Karpas-422 (cell line): ENCODE data around the gene KIR3DL3. TPM values are rescaled to one million over a fixed set of nuclear protein-coding genes. Genes with fewer than 3 reads are reported as not detected.
"Not testable (repeated sequence)": the region's sequence is repeated elsewhere in the genome, so short reads cannot be mapped to it uniquely, and the experiment has no call there.

Experiments
- DNase-seq: peaks from one replicate; pipeline ENCODE4 v3.0.0-alpha.2; 2015
- H2AFZ ChIP-seq: fragments of 200-600 bp; sonication (generic); 2 replicates; pipeline ENCODE4 v1.6.1; 2014; ENCODE audit warnings: antibody characterized with exemption, low read length, mixed read lengths
- H3K27ac ChIP-seq: fragments of 200-600 bp; sonication (generic); 2 replicates; pipeline ENCODE4 v1.5.1; 2014; ENCODE audit warnings: mild to moderate bottlenecking, low read length, moderate library complexity
- H3K27me3 ChIP-seq: fragments of 200-600 bp; sonication (generic); 2 replicates; pipeline ENCODE4 v1.6.1; 2014; ENCODE audit warnings: low read length, mixed read lengths
- H3K36me3 ChIP-seq: fragments of 200-600 bp; sonication (generic); 2 replicates; pipeline ENCODE4 v1.6.1; 2014; ENCODE audit warnings: low read length, mixed read lengths; ENCODE audit not compliant: insufficient read depth
- H3K4me1 ChIP-seq: fragments of 200-600 bp; sonication (generic); 2 replicates; pipeline ENCODE4 v1.6.1; 2014; ENCODE audit warnings: mild to moderate bottlenecking, low read length, mixed read lengths
- H3K4me2 ChIP-seq: fragments of 200-600 bp; sonication (generic); 2 replicates; pipeline ENCODE4 v1.6.1; 2014; ENCODE audit warnings: low read length, low read depth, mild to moderate bottlenecking; ENCODE audit not compliant: poor library complexity, severe bottlenecking
- H3K4me3 ChIP-seq: fragments of 200-600 bp; sonication (generic); 2 replicates; pipeline ENCODE4 v1.5.1; 2014; ENCODE audit warnings: mild to moderate bottlenecking, antibody characterized with exemption, low read length, mixed read lengths
- H3K79me2 ChIP-seq: fragments of 200-600 bp; sonication (generic); 2 replicates; pipeline ENCODE4 v1.6.1; 2014; ENCODE audit warnings: mild to moderate bottlenecking, low read length, mixed read lengths
- H3K9ac ChIP-seq: fragments of 200-600 bp; sonication (generic); 2 replicates; pipeline ENCODE4 v1.6.0; 2014; ENCODE audit warnings: low read length
- H3K9me2 ChIP-seq: fragments of 200-600 bp; sonication (generic), shearing (Covaris generic); replicated peaks from 2 replicates; pipeline ENCODE4 v1.6.0; 2014; ENCODE audit warnings: mild to moderate bottlenecking, low read length, moderate library complexity; ENCODE audit not compliant: insufficient read depth
- H3K9me3 ChIP-seq: fragments of 300-700, 200-600 bp; sonication (generic); 2 replicates; pipeline ENCODE4 v1.6.1; 2014; ENCODE audit warnings: low read length, mixed read lengths
- H4K20me1 ChIP-seq: fragments of 200-600 bp; sonication (generic); 2 replicates; pipeline ENCODE4 v1.6.1; 2014; ENCODE audit warnings: mild to moderate bottlenecking, antibody characterized with exemption, low read length, low read depth; ENCODE audit not compliant: insufficient read depth
- total RNA-seq: library from RNA; depleted of rRNA; stranded (reverse); fragments of >200 nt; shearing (Covaris generic); gene quantifications from 2 replicates; pipeline ENCODE4 v1.2.3, GENCODE V29; 2014; ENCODE audit warnings: low replicate concordance

Gene KIR3DL3
- total RNA-seq, 1 experiment from 2014 or later, result not detected

DNA sequence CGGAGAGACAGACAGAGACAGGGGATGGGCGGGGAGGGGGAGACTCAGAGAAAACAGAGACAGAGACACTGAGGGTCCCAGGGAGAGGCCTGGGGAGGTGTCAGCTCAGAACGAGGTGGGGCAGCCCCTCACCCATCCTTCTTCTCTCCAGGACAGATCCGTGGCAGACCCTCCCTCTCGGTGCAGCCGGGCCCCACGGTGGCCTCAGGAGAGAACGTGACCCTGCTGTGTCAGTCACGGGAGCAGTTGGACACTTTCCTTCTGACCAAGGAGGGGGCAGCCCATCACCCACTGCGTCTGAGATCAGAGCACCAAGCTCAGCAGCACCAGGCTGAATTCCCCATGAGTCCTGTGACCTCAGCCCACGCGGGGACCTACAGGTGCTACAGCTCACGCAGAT is 14.3 kb upstream of the KIR3DL3 start:
- not testable (repeated sequence) for H4K20me1 ChIP-seq, H3K4me2 ChIP-seq, H3K27ac ChIP-seq, H2AFZ ChIP-seq, H3K4me3 ChIP-seq, H3K79me2 ChIP-seq, H3K27me3 ChIP-seq, H3K9me2 ChIP-seq, H3K9me3 ChIP-seq, H3K36me3 ChIP-seq, H3K9ac ChIP-seq, H3K4me1 ChIP-seq, DNase-seq

DNA sequence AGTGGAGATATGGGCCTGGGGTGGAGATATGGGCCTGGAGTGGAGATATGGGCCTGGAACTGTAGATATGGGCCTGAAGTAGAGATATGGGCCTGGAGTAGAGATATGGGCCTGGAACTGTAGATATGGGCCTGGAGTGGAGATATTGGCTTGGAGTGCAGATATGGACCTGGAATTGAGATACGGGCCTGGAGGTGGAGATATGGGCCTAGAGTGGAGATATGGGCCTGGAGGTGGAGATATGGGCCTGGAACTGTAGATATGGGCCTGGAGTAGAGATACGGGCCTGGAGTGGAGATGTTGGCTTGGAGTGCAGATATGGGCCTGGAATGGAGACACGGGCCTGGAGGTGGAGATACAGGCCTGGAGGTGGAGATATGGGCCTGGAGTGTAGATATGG is 402 bp downstream of the KIR3DL3 start:
- H3K4me2 ChIP-seq, result no peak overlapping the region
- H3K9me2 ChIP-seq, result no peaks in the 10 kb centered on the region
- H3K9me3 ChIP-seq, result no peaks in the 10 kb centered on the region
- H4K20me1 ChIP-seq, result no peaks in the 10 kb centered on the region
- H3K4me1 ChIP-seq, result no peaks in the 10 kb centered on the region
- H3K4me3 ChIP-seq, result no peak overlapping the region
- no peak overlapping the region for H2AFZ ChIP-seq
- no peaks in the 10 kb centered on the region for H3K79me2 ChIP-seq
- no peak overlapping the region for H3K27ac ChIP-seq
- peak; percentile 31 for DNase-seq
- H3K9ac ChIP-seq, result no peak overlapping the region
- H3K27me3 ChIP-seq, result no peaks in the 10 kb centered on the region
- no peaks in the 10 kb centered on the region for H3K36me3 ChIP-seq

DNA sequence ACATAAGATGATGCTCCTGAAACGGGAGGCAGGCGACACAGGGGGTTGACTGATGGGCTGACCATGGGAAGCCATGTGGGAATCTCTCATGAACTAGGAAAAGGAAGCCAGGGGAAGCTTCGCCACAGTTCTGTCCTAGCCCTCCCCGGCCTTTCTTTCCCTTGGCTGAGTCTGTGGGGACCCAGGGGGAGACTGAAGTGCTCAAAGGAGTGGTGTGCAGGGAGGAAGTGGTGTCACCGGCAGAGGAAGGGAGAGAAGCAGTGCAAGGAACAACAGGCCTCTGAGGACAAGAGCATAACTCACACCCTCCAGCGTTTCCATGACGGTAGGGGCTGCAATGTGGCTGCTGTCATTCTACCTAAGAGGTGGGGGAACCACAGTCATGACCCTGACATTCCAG is 1.1 kb downstream of the KIR3DL3 start:
- H4K20me1 ChIP-seq, result no peaks in the 10 kb centered on the region
- H3K36me3 ChIP-seq, result no peaks in the 10 kb centered on the region
- H3K4me3 ChIP-seq, result no peak overlapping the region
- H3K79me2 ChIP-seq, result no peaks in the 10 kb centered on the region
- H3K27ac ChIP-seq, result no peak overlapping the region
- no peaks in the 10 kb centered on the region for H3K9me3 ChIP-seq
- peak; percentile 37 for DNase-seq
- no peaks in the 10 kb centered on the region for H3K27me3 ChIP-seq
- H3K4me2 ChIP-seq, result no peak overlapping the region
- no peaks in the 10 kb centered on the region for H3K4me1 ChIP-seq
- H3K9me2 ChIP-seq, result no peaks in the 10 kb centered on the region
- H3K9ac ChIP-seq, result no peak overlapping the region
- H2AFZ ChIP-seq, result no peak overlapping the region

DNA sequence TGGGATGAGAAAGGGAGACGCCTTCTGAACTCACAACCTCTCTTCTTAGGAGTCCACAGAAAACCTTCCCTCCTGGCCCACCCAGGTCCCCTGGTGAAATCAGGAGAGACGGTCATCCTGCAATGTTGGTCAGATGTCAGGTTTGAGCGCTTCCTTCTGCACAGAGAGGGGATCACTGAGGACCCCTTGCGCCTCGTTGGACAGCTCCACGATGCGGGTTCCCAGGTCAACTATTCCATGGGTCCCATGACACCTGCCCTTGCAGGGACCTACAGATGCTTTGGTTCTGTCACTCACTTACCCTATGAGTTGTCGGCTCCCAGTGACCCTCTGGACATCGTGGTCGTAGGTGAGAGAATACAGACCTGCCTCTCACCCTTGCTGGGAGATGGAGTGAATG is 3.3 kb downstream of the KIR3DL3 start:
- Histone ChIP-seq H3K4me1 (peaks cover 13% of the 10 kb centered on the region), H2AFZ (no peak overlapping the region), H3K9me3 (no peaks in the 10 kb centered on the region), H3K79me2 (no peaks in the 10 kb centered on the region), H3K27me3 (peaks cover 6% of the 10 kb centered on the region; the same call in 1 of the 2 replicates), H3K4me3 (no peak overlapping the region), H3K4me2 (no peak overlapping the region), H3K27ac (no peak overlapping the region), H3K9me2 (no peaks in the 10 kb centered on the region), H3K36me3 (no peaks in the 10 kb centered on the region), H4K20me1 (no peaks in the 10 kb centered on the region), H3K9ac (no peak overlapping the region)
- peak; percentile 34 for DNase-seq

DNA sequence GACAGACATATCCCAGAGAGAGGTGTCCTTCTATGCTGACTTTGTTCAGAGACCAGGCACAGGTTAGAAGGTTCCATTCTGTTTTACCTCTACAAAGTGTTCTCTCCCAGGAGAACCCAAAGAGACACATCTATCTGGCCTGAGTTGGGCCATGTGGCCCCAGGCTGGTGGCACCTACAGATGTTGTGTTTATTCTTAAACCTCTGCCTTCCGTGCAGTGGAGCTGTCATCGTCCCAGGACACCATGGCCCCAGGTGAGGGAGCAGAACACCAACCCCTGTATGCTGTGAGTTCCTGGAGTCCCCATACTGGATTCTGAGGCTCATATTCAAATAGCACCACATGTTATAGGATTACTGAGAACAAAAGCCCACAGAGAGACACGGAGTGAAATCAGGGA is 3.9 kb downstream of the KIR3DL3 start:
- H3K9ac ChIP-seq, result no peak overlapping the region
- H3K27me3 ChIP-seq, result peaks cover 6% of the 10 kb centered on the region; the same call in 1 of the 2 replicates
- H3K9me2 ChIP-seq, result no peaks in the 10 kb centered on the region
- no peak overlapping the region for H2AFZ ChIP-seq
- no peaks in the 10 kb centered on the region for H3K79me2 ChIP-seq
- no peak overlapping the region for H3K27ac ChIP-seq
- no peaks in the 10 kb centered on the region for H4K20me1 ChIP-seq
- peaks cover 13% of the 10 kb centered on the region for H3K4me1 ChIP-seq
- no peak for DNase-seq
- H3K36me3 ChIP-seq, result no peaks in the 10 kb centered on the region
- no peak overlapping the region for H3K4me2 ChIP-seq
- H3K9me3 ChIP-seq, result no peaks in the 10 kb centered on the region
- H3K4me3 ChIP-seq, result no peak overlapping the region

DNA sequence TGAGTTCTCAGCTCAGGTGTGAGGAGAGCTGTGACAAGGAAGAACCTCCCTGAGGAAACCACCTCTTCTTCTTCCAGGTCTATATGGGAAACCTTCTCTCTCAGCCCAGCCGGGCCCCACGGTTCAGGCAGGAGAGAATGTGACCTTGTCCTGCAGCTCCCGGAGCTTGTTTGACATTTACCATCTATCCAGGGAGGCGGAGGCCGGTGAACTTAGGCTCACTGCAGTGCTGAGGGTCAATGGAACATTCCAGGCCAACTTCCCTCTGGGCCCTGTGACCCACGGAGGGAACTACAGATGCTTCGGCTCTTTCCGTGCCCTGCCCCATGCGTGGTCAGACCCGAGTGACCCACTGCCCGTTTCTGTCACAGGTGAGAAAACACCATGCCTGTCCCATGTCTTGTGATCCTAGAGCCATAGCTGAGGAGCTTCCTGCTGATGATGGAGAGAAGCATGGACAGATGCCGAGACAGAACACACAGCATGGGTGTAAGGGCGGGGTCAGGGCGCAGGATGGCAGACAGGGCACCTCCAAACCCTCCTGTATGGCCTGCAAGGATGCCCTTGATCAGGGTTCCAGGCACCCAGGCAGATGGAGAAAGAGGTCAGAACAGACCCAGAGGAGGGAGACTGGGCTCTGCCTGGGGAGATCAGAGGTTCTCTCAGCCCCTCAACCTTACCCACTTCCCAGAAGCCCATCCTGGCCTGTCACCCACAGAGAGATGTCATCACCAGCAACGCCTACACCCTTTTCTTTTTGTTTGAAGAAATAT is 5.4 kb downstream of the KIR3DL3 start:
- no peak overlapping the region for H3K9ac ChIP-seq
- H3K36me3 ChIP-seq, result no peaks in the 10 kb centered on the region
- H3K9me3 ChIP-seq, result no peaks in the 10 kb centered on the region
- H3K27ac ChIP-seq, result no peak overlapping the region
- H3K27me3 ChIP-seq, result peaks cover 6% of the 10 kb centered on the region; the same call in 1 of the 2 replicates
- H3K4me3 ChIP-seq, result no peak overlapping the region
- DNase-seq, result no peak
- H2AFZ ChIP-seq, result no peak overlapping the region
- no peak overlapping the region for H3K4me2 ChIP-seq
- no peaks in the 10 kb centered on the region for H3K9me2 ChIP-seq
- H3K79me2 ChIP-seq, result no peaks in the 10 kb centered on the region
- peaks cover 13% of the 10 kb centered on the region for H3K4me1 ChIP-seq
- H4K20me1 ChIP-seq, result no peaks in the 10 kb centered on the region

DNA sequence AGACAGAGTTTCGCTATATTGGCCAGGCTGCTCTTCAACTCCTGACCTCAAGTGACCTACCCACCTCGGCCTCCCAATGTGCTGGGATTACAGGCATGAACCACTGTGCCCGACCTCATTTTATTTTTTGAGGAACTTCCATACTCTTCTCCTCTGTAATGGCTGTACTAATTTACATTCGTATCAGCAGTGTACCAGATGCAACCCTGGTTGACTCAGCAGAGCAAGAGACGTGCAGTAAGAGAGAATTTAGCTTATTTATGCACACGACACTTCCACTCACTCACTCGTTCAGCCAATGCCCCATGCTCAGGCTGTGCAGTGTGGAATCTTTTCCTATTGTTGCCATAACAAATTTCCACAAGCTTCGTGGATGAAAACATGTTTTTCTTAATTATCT is 6.9 kb downstream of the KIR3DL3 start:
- no peaks in the 10 kb centered on the region for H4K20me1 ChIP-seq
- H3K79me2 ChIP-seq, result no peaks in the 10 kb centered on the region
- peak overlapping the region; percentile 87; the same call in 1 of the 2 replicates for H2AFZ ChIP-seq
- no peaks in the 10 kb centered on the region for H3K36me3 ChIP-seq
- peak overlapping the region; percentile 22; the same call in 1 of the 2 replicates for H3K9ac ChIP-seq
- no peaks in the 10 kb centered on the region for H3K9me2 ChIP-seq
- peak overlapping the region; percentile 18; the same call in 1 of the 2 replicates for H3K4me3 ChIP-seq
- peaks cover 13% of the 10 kb centered on the region for H3K4me1 ChIP-seq
- H3K4me2 ChIP-seq, result peak overlapping the region; percentile 44
- no peaks in the 10 kb centered on the region for H3K9me3 ChIP-seq
- DNase-seq, result peak; percentile 77
- no peak overlapping the region for H3K27ac ChIP-seq
- peaks cover 6% of the 10 kb centered on the region; the same call in 1 of the 2 replicates for H3K27me3 ChIP-seq

DNA sequence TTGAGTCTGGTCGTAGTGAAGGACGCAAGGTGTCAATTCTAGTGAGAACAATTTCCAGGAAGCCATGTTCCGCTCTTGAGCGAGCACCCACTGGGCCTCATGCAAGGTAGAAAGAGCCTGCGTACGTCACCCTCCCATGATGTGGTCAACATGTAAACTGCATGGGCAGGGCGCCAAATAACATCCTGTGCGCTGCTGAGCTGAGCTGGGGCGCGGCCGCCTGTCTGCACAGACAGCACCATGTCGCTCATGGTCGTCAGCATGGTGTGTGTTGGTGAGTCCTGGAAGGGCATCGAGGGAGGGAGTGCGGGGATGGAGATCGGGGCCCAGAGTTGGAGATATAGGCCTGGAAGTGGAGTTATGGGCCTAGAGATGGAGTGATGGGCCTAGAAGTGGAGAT is 14.1 kb downstream of the KIR3DL3 start, which contains the start of gene KIR2DL3:
TSS of gene KIR2DL3 (plus strand) at position 208 of the 400 bp plus-strand sequence. CDS start at position 241, 33 bp downstream.
- H3K4me3 ChIP-seq, H2AFZ ChIP-seq, H4K20me1 ChIP-seq, DNase-seq, H3K4me1 ChIP-seq, H3K4me2 ChIP-seq, H3K79me2 ChIP-seq, H3K27me3 ChIP-seq, H3K36me3 ChIP-seq, H3K9me2 ChIP-seq, H3K9ac ChIP-seq, H3K9me3 ChIP-seq, H3K27ac ChIP-seq: not testable (repeated sequence)
